Neural progenitor cell (in vitro differentiated cells): ENCODE measurements around the gene PFKM. TPM values are rescaled to one million over a fixed set of nuclear protein-coding genes. Genes with fewer than 3 reads are reported as not detected.

Experiments
- DNase-seq: peaks from one replicate; pipeline ENCODE4 v3.0.0-alpha.2; 2016; ENCODE audit warnings: low spot score
- H2AFZ ChIP-seq: fragments of 200-600 bp; sonication (generic); replicated peaks from 2 replicates; pipeline ENCODE4 v1.6.1; 2016; ENCODE audit warnings: antibody characterized with exemption
- H3F3A ChIP-seq: fragments of 200-600 bp; sonication (generic); 2 replicates; pipeline ENCODE4 v1.6.1; 2016; ENCODE audit warnings: antibody characterized with exemption, low read depth
- H3K27ac ChIP-seq: fragments of 200-600 bp; sonication (generic); 2 replicates; pipeline ENCODE4 v1.5.1; 2016; ENCODE audit warnings: mild to moderate bottlenecking
- H3K27me3 ChIP-seq: fragments of 200-600 bp; sonication (generic); 2 replicates; pipeline ENCODE4 v1.6.1; 2016; ENCODE audit warnings: mild to moderate bottlenecking, moderate library complexity
- H3K36me3 ChIP-seq: fragments of 200-600 bp; sonication (generic); 2 replicates; pipeline ENCODE4 v1.5.1; 2016
- H3K4me1 ChIP-seq: fragments of 200-600 bp; sonication (generic); 2 replicates; pipeline ENCODE4 v1.6.1; 2016; ENCODE audit warnings: mixed run types
- H3K4me2 ChIP-seq: fragments of 200-600 bp; sonication (generic); 2 replicates; pipeline ENCODE4 v1.6.1; 2016
- H3K4me3 ChIP-seq: fragments of 200-600 bp; sonication (generic); 2 replicates; pipeline ENCODE4 v1.5.1; 2016
- H3K79me2 ChIP-seq: fragments of 200-600 bp; sonication (generic); 2 replicates; pipeline ENCODE4 v1.6.1; 2016; ENCODE audit warnings: low read depth
- H3K9ac ChIP-seq: fragments of 200-600 bp; sonication (generic); 2 replicates; pipeline ENCODE4 v1.6.1; 2016
- H3K9me3 ChIP-seq: fragments of 200-600 bp; sonication (generic); 2 replicates; pipeline ENCODE4 v1.5.1; 2016; ENCODE audit warnings: low read depth
- H4K20me1 ChIP-seq: fragments of 200-600 bp; sonication (generic); 2 replicates; pipeline ENCODE4 v1.6.1; 2016; ENCODE audit warnings: low read depth
- H3K27ac Mint-ChIP-seq: 3 replicates; pipeline ENCODE4 v1.8.0; 2021; ENCODE audit warnings: mixed read lengths
- H3K27me3 Mint-ChIP-seq: 2 replicates; pipeline ENCODE4 v1.8.0; 2022; ENCODE audit warnings: low read depth, mild to moderate bottlenecking, inconsistent platforms, moderate library complexity, mixed read lengths; ENCODE audit not compliant: insufficient read depth
- H3K36me3 Mint-ChIP-seq: 3 replicates; pipeline ENCODE4 v1.8.0; 2021; ENCODE audit warnings: mixed read lengths
- H3K4me1 Mint-ChIP-seq: 3 replicates; pipeline ENCODE4 v1.8.0; 2021; ENCODE audit warnings: mixed read lengths
- H3K4me3 Mint-ChIP-seq: 3 replicates; pipeline ENCODE4 v1.8.0; 2021; ENCODE audit warnings: mild to moderate bottlenecking, moderate library complexity, mixed read lengths
- H3K9me3 Mint-ChIP-seq: 3 replicates; pipeline ENCODE4 v1.8.0; 2020; ENCODE audit warnings: mixed read lengths
- CTCF ChIP-seq: fragments of 200-600 bp; sonication (generic); IDR thresholded peaks from 2 replicates; pipeline ENCODE4 v1.5.1; 2017; ENCODE audit warnings: antibody characterized with exemption, mild to moderate bottlenecking
- EZH2 ChIP-seq: fragments of 200-600 bp; sonication (generic); IDR thresholded peaks from 2 replicates; pipeline ENCODE4 v1.6.1; 2017; ENCODE audit warnings: antibody characterized with exemption, mild to moderate bottlenecking, moderate library complexity
- EZH2phosphoT487 ChIP-seq: fragments of 200-600 bp; sonication (generic); IDR thresholded peaks from 2 replicates; pipeline ENCODE4 v1.6.1; 2017; ENCODE audit warnings: antibody characterized with exemption
- microRNA-seq: library from miRNA; unstranded; fragments of <30 nt; microRNA quantifications from one replicate; pipeline ENCODE4, GENCODE V29; 2016
- small RNA-seq: library from RNA; depleted of rRNA; stranded (forward); fragments of <200 nt; gene quantifications from one replicate; pipeline ENCODE3, GENCODE V24; 2015
- total RNA-seq: library from RNA; depleted of rRNA; stranded (reverse); fragments of >200 nt; gene quantifications from 2 replicates; pipeline ENCODE4 v1.2.3, GENCODE V29; 2015; ENCODE audit warnings: low replicate concordance

The PFKM gene
- total RNA-seq, 1 donor from 2014 or later: 128 TPM

DNA sequence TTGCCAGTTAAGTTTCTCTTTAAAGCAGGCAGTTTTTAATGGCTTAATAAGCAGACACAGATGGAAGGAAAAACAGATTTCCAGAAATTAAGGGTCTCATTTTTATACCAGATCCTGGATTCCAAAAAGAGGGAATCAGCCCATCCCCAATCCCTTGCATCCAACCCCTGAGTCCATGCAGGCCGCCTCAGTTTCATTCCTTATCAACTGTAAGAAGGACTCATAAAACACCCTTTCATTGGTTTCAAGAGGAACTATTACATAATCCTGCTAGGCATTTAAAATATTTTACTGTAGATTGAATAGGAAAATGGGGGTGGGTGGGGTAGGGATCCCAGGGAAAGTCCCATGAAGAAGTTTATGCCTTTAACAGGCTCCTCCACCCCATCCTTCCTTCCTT lies 73.7 kb downstream of the PFKM start:
- Histone ChIP-seq H3K27me3 (peaks cover 67% of the 10 kb centered on the region), H3K27ac (no peak overlapping the region), H3K4me3 (no peak overlapping the region), H3K36me3 (no peaks in the 10 kb centered on the region), H3K9ac (no peak overlapping the region), H3K4me2 (no peak overlapping the region), H3K9me3 (no peaks in the 10 kb centered on the region), H3F3A (peaks cover 16% of the 10 kb centered on the region), H3K79me2 (no peaks in the 10 kb centered on the region), H4K20me1 (no peaks in the 10 kb centered on the region), H2AFZ (no peak overlapping the region), H3K4me1 (peaks cover 6% of the 10 kb centered on the region)
- Mint-ChIP-seq H3K4me3 (no peak overlapping the region), H3K9me3 (no peaks in the 10 kb centered on the region), H3K27me3 (no peaks in the 10 kb centered on the region), H3K36me3 (no peaks in the 10 kb centered on the region), H3K27ac (no peak overlapping the region), H3K4me1 (peaks cover 13% of the 10 kb centered on the region)
- TF ChIP-seq EZH2phosphoT487 (no peak), EZH2 (no peak), CTCF (no peak)
- no peak for DNase-seq

- Histone ChIP-seq H2AFZ (no peak overlapping the region), H3K4me3 (no peak overlapping the region), H3K4me2 (no peak overlapping the region), H3K9ac (no peak overlapping the region), H3K27me3 (peaks cover 66% of the 10 kb centered on the region), H3K79me2 (no peaks in the 10 kb centered on the region), H4K20me1 (no peaks in the 10 kb centered on the region), H3K9me3 (no peaks in the 10 kb centered on the region), H3K4me1 (peaks cover 6% of the 10 kb centered on the region), H3K27ac (no peak overlapping the region), H3K36me3 (no peaks in the 10 kb centered on the region), H3F3A (peaks cover 21% of the 10 kb centered on the region)
- TF ChIP-seq EZH2: no peak
- no peak for TF ChIP-seq EZH2phosphoT487
- no peak for TF ChIP-seq CTCF
- H3K9me3 Mint-ChIP-seq: no peaks in the 10 kb centered on the region
- H3K36me3 Mint-ChIP-seq: no peaks in the 10 kb centered on the region
- DNase-seq: no peak
- H3K27ac Mint-ChIP-seq: no peak overlapping the region
- H3K4me3 Mint-ChIP-seq: no peak overlapping the region
- no peaks in the 10 kb centered on the region for H3K27me3 Mint-ChIP-seq
- peaks cover 13% of the 10 kb centered on the region for H3K4me1 Mint-ChIP-seq
These were observed 74.5 kb downstream of the PFKM start for GRCh38 chr12:48193623-48194022.

- peaks cover 6% of the 10 kb centered on the region for H3K4me1 ChIP-seq
- Mint-ChIP-seq H3K36me3 (no peaks in the 10 kb centered on the region), H3K27ac (no peak overlapping the region), H3K27me3 (no peaks in the 10 kb centered on the region), H3K9me3 (no peaks in the 10 kb centered on the region), H3K4me1 (peaks cover 19% of the 10 kb centered on the region), H3K4me3 (no peak overlapping the region)
- no peaks in the 10 kb centered on the region for H3K9me3 ChIP-seq
- no peaks in the 10 kb centered on the region for H3K79me2 ChIP-seq
- H3K27me3 ChIP-seq: peaks cover 65% of the 10 kb centered on the region
- H3K4me3 ChIP-seq: no peak overlapping the region
- DNase-seq: no peak
- no peak overlapping the region for H3K9ac ChIP-seq
- no peak overlapping the region for H3K27ac ChIP-seq
- no peak overlapping the region for H3K4me2 ChIP-seq
- no peaks in the 10 kb centered on the region for H4K20me1 ChIP-seq
- peaks cover 22% of the 10 kb centered on the region for H3F3A ChIP-seq
- H2AFZ ChIP-seq: no peak overlapping the region
- TF ChIP-seq EZH2 (no peak), EZH2phosphoT487 (no peak), CTCF (no peak)
- no peaks in the 10 kb centered on the region for H3K36me3 ChIP-seq
These were observed 75.6 kb downstream of the PFKM start for GRCh38 chr12:48194799-48195201.

Small RNA genes within 50 kb of the gene (microRNA-seq; reads per million reads assigned to microRNA genes)
- 3.6 reads per million, percentile 18 among the genes with 10 or more reads in this experiment for gene MIR6505

Small RNA genes within 50 kb of the gene (small RNA-seq; reads per million reads assigned to genes)
- 0.07 reads per million for gene MIR6505
- not detected for gene RNU6-1203P

Other genes with a start within 250 kb of the PFKM start
- 0.09 TPM in 1 of 2 replicates, not detected in the other for gene VDR, start 214.4 kb upstream of the PFKM start, total RNA-seq
- gene TMEM106C, start 155.8 kb upstream of the PFKM start, total RNA-seq: 87.5 and 115 TPM in 2 replicates
- 69.1 and 330 TPM in 2 replicates for gene COL2A1, start 114.9 kb upstream of the PFKM start, total RNA-seq
- 37.6 and 89.9 TPM in 2 replicates for gene SENP1, start 13.3 kb upstream of the PFKM start, total RNA-seq
- gene ASB8, start 38.2 kb downstream of the PFKM start, total RNA-seq: 4.2 and 5.9 TPM in 2 replicates
- gene CCDC184, start 64.3 kb downstream of the PFKM start, total RNA-seq: 0.28 and 1.1 TPM in 2 replicates
- gene OR10AD1, start 83.9 kb downstream of the PFKM start, total RNA-seq: not detected in 2 replicates
- gene ZNF641, start 231.6 kb downstream of the PFKM start, total RNA-seq: 13.3 and 21.7 TPM in 2 replicates